ENCODE results near the gene PLGRKT. TPM values are rescaled to one million over a fixed set of nuclear protein-coding genes. Genes with fewer than 3 reads are reported as not detected.
A peak's percentile ranks its signal among the peaks of the same experiment; 100 is the strongest.
"Not testable (repeated sequence)": the region's sequence is repeated elsewhere in the genome, so short reads cannot be mapped to it uniquely, and the experiment has no call there.

Gene PLGRKT
- total RNA-seq, 1 experiment from 2014 or later, result 36.5 TPM

DNA sequence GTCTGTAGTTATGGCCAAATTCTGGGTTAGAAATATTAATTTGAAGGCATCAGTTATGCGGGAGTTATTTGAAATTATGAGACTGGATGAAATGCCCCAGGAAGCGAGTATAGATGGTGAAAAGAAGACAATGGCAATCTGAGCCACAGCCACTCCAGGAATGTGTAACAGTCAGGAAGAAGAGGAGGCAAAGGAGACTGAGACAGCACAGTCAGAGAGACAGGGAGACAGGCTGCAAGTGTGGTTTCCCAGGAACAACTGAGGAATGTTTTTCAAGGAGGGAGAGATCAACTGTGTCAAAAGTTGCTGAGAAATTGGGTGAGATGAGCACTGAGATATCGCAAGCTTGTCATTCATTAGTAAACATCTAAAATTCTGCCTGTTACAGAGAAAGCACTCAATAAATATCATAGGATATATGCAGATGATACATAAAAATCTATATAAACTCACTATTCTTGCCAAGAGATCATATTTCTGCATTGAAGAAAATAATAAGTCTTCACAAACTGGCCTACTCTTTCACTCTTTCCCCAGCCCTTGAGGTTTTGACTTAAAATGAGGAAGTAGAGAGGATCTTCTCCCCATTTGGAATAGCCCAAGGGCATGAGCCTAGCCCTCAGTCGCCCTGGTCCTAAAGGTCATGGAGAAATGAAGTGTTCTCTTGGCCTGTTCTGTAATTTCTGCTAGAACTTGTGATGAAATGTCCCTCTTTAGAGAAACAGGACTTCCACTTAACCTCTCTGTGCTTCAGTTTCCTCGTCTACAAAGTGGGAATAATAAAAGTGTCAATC is 49.5 kb downstream of the PLGRKT start:
- DNase-seq (ENCODE audit: low read depth), result peak; percentile 33

GRCh38 chr9:5384436-5384835 is 53.3 kb downstream of the PLGRKT start:
- no peak for DNase-seq (ENCODE audit: low read depth)

DNA sequence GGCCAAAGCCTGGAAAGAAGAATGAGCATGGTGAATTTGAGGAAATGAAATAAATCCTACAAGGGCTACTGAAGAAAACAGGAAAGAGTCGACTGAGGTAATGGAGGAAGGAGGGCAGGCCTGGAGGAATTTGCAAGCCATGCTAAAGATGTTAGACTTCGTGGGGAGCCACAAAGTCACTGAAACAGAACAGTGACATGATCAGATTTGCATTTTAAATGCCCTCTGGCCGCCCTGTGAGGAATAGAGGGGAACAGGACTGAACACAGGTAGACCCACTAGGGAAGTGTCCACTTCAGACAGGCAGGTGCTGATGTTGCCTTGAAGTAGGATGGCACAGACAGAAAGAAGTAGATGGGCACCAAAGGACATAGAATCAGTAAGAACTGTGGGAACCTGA is 55.2 kb downstream of the PLGRKT start:
- DNase-seq (ENCODE audit: low read depth), result no peak

DNA sequence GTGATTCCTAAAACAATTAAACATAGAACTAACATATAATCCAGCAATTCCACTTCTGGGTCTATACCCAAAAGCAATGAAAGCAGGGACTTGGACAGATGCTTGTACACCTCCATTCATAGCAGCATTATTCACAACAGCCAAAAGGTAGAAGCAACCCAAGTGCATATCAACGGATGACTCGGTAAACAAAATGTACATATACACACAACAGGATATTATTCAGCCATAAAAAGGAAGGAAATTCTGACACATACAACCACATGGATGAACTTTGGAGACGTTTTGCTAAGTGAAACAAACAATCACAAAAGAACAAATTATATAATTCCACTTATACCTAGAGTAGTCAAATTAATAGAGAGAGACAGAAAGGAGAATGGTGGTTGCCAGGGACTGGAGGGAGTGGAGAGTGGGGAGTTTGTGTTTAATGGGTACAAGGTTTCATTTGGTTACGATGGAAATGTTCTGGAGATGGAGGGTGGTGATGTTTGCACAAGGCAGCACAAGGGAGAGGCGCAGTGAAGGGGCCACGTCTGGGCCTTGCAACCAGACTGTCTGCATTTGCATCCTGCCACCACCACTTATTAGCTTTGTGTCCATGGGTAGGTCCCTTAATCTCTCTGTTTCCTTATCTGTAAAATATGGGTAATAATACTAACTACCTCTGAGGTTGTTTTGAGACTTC is 61.8 kb downstream of the PLGRKT start:
- peak; percentile 62 for DNase-seq (ENCODE audit: low read depth)

GRCh38 chr9:5375091-5375490 is 62.6 kb downstream of the PLGRKT start:
- no peak for DNase-seq (ENCODE audit: low read depth)

DNA sequence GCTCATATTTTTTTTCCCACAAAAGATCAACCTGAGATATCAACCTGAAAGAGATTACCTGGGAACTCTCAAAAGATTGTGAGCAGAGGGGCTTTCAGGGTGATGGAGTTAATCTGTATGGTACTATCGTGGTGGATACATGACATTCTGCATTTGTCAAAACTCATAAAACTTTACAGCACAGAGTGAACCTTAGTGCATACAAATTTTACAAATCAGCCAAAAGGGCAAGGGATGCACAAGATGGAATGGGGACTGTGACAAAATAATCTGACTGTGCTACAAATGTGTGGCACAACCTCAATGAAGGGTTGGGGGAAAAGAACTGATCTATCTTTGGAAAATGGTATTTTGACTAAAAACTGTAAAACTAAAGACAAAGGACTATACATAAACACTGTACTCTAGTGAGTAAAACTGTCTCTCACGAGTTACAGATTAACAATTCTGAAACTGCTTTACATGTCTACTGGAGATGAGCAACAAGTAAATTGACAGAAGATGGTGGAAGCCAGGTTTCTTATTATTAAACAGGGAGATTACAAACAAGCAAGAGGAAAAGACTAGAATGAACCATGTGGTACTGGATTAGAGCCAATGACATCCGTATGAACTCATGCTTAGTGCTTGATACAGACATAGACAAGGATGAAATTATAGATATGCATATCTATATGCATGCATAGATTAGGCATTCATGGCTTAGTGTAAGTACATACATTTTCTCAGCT is 73.3 kb downstream of the PLGRKT start:
- peak; percentile 3 for DNase-seq (ENCODE audit: low read depth)

GRCh38 chr9:5361326-5362010 is 76.3 kb downstream of the PLGRKT start:
- DNase-seq (ENCODE audit: low read depth), result no peak

DNA sequence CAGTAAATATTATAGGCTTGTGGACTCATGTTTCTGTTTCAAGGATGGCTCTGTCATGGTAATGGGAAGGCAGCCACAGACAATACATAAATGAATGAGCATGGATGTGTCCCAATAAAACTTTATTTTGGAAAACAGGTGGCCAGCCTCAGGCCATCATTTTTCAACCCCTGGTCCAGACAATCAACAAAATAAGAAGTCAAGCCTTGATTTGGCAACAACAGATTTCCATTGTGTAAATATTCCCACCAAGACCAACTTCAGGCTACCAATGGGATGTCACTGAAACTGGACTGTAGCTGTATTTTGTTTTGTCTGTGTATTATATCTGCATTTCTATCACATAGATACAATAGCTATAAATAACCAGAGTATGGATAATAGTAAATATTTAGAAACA is 77.4 kb downstream of the PLGRKT start:
- no peak for DNase-seq (ENCODE audit: low read depth)

DNA sequence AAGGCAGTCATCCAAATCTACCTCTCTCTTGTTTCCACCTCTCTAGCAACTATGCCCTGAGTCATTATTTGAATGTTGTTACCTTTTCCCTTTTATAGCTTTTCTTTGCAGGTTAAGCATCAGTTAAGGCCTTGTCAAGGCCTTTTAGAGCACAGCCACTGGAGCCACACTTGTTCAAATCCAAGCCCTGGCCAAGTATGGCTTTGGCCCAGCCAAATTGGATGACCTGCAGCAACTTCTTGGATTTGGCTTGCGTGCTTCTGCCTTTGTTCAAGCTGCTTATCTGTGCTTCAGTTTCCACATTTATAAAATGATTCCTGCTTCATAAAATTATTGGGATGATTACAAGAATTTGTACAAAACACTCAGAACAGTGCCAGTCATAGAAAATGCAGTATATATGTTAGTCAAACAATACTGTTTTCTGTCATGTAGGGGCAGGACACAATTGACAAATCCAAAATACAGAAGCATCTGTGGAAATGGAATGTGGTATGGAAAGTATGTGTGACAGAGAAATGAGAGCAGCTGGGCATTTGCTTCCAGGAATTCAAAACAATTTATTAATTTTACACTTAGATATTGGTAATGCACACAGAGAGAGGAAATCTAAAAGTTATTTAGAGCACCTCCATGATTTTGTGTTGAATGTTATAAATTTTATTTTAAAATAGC is 80.2 kb downstream of the PLGRKT start:
- DNase-seq (ENCODE audit: low read depth), result no peak

DNA sequence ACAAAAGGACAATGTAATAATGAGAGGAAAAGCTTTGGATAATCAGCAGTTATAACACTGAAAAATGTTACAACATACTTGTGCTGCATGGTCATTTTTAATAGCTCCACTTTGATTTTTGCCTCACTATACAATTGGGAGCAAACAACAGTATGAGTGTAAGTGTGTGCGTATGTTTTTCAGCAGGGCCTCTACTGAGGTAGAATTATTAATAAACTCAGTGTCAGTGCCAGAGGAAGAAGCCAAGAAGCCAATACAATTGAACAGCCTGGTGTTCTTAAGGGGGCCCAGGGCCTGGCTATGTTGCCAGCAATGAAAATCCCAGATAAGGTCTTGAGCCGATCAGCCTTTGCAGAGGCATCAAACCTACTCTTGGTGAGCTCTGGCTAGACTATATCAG is 81.9 kb downstream of the PLGRKT start:
- DNase-seq (ENCODE audit: low read depth), result no peak

DNA sequence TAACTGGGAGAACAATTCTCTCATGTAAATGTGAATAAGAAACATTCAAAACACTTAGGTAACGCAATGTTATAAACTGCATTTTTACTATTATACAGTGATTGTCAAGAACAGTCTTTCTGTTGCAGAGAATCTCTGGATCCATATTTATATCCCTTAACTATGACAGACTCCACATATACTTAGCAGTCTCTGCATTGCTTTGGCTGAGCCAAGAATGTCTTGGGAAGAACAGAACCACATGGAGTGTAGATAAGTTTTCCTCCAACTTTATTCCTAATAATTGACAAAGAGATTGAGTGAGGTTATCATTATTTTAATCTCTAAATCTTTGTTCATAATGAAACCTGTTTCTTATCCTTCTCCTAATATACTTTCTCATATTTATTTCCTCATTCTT is 82.5 kb downstream of the PLGRKT start:
- DNase-seq (ENCODE audit: low read depth), result no peak

GRCh38 chr9:5354184-5354583 is 83.5 kb downstream of the PLGRKT start:
- DNase-seq (ENCODE audit: low read depth), result no peak

GRCh38 chr9:5352637-5353248 is 85.0 kb downstream of the PLGRKT start:
- no peak for DNase-seq (ENCODE audit: low read depth)

DNA sequence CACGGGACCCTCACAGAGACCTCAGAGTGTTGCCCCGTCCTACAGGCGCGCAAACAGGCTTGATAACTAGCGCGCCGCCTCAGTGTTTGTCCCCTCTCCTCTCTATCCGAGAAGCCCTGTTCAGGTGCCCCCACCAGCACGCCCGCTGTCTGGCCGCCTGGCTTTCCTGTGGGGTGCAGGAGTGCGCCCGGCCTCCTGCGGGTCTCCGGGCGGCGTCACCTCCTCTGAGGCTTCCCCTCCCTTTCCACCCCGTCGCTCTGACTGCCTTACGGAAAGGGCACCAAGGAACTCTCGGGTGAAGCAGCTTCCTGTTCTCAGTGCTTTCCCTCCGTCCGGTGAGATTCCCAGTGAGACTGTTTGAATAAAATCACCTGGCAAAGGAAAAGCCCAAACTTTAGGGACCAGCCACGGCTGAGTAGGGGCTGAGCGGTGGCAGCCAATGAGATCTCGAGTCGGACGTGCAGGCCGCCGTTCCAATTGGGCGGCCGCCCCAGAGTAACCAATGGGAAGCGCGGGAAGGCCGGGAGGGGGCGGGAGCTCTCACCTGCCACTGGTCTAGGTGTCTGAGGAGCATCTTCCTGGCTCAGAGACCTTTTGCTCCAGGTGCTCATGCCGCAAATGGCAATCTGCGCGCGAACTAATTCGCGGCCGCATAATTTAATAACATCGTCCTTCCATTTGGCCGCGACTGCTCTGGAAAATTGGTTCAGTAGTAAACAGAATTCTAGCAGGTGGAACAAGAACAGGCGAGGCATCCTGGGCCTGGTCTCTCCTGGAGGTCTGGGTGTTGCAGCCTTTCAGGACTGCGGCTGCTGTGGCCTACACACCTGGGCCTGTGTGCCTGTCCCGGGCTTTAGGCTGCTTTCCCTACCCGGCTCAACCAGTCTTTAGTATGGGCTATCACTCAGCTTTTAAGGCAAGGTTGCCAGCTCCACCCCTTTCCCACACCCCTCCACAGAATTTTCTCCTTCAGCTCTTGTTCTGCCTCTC is 98.4 kb downstream of the PLGRKT start, which contains the start of gene RLN1:
TSS of gene RLN1 (minus strand) at position 885 of the 990 bp plus-strand sequence. CDS start at position 755, 130 bp downstream.
- DNase-seq (ENCODE audit: low read depth), result not testable (repeated sequence)

DNA sequence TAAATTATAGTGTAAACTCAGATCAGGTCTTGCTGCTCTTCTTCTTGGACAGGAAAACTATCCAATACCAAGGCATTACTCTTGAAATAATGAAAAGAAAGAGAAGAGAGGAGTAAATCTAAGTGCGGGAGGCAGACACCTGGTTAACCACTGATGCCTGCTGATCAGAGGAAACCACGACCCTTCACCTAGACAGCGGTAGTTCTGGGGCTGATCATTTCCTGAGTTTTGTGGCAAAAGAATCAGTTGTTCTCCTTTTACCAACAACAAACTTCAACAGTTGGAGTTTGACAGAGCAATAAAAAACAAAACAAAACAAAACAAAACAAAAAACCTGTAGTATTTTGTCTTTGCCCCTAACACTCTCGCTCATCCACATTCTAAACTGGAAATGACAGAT is 101.0 kb downstream of the PLGRKT start:
- no peak for DNase-seq (ENCODE audit: low read depth)

DNA sequence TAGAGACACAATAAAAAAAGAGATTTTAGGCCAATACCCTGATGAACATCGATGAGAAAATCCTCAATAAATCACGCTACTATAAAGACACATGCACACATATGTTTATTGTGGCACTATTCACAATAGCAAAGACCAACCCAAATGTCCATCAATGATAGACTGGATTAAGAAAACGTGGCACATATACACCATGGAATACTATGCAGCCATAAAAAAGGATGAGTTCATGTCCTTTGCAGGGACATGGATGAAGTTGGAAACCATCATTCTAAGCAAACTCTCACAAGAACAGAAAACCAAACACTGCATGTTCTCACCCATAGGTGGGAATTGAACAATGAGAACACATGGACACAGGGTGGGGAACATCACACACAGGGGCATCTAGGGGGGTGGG is 106.4 kb downstream of the PLGRKT start:
- DNase-seq (ENCODE audit: low read depth), result not testable (repeated sequence)

GRCh38 chr9:5326893-5327548 is 110.7 kb downstream of the PLGRKT start:
- DNase-seq (ENCODE audit: low read depth), result no peak

GRCh38 chr9:5326187-5326586 is 111.5 kb downstream of the PLGRKT start:
- DNase-seq (ENCODE audit: low read depth), result no peak

GRCh38 chr9:5321601-5322000 is 116.1 kb downstream of the PLGRKT start:
- not testable (repeated sequence) for DNase-seq (ENCODE audit: low read depth)
